Lung (tissue), 12 donors: Measurements from ENCODE around the gene ZNF385C. TPM values are rescaled to one million over a fixed set of nuclear protein-coding genes. Genes with fewer than 3 reads are reported as not detected.

Experiments
- ATAC-seq: fragments of 200-7000 bp; cut with Tn5 transposase; one replicate; pipeline ENCODE4 v1.9.1; 2020; ENCODE audit warnings: moderate number of reproducible peaks; ENCODE audit not compliant: insufficient read depth, low FRiP score
- DNase-seq, 3 donors: peaks; one replicate each; pipeline ENCODE4 v3.0.0-alpha.2; 2013 to 2017
- H3K27ac ChIP-seq, 2 donors: one replicate each; pipeline ENCODE4 v1.5.1; 2013; ENCODE audit warnings: mild to moderate bottlenecking in 2 of 2, moderate library complexity in 2 of 2, control low read depth in 1 of 2, inconsistent platforms in 1 of 2, low read depth in 1 of 2, low read length in 1 of 2
- H3K27me3 ChIP-seq, 3 donors: one replicate each; pipeline ENCODE4 v1.5.1; 2013; ENCODE audit warnings: low read length in 2 of 3; ENCODE audit not compliant: control insufficient read depth in 3 of 3, insufficient read depth in 3 of 3
- H3K36me3 ChIP-seq, 4 donors: one replicate each; pipeline ENCODE4 v1.5.1; 2013; ENCODE audit warnings: low read length in 4 of 4, mild to moderate bottlenecking in 1 of 4, moderate library complexity in 1 of 4; ENCODE audit not compliant: control insufficient read depth in 4 of 4, insufficient read depth in 4 of 4
- H3K4me1 ChIP-seq, 5 donors: one replicate each; pipeline ENCODE4 v1.5.1; 2013; ENCODE audit warnings: low read length in 5 of 5, mild to moderate bottlenecking in 2 of 5, moderate library complexity in 1 of 5; ENCODE audit not compliant: control insufficient read depth in 5 of 5, insufficient read depth in 5 of 5
- H3K4me3 ChIP-seq: one replicate; pipeline ENCODE4 v1.5.1; 2013; ENCODE audit warnings: mild to moderate bottlenecking, control low read depth, moderate library complexity
- H3K9ac ChIP-seq, 2 donors: one replicate each; pipeline ENCODE4 v1.5.1; 2013; ENCODE audit warnings: low read length in 2 of 2, control low read depth in 1 of 2; ENCODE audit not compliant: insufficient read depth in 1 of 2
- H3K9me3 ChIP-seq, 4 donors: one replicate each; pipeline ENCODE4 v1.5.1; 2013; ENCODE audit warnings: low read length in 3 of 4, mild to moderate bottlenecking in 1 of 4, moderate library complexity in 1 of 4; ENCODE audit not compliant: control insufficient read depth in 4 of 4, insufficient read depth in 3 of 4
- WGBS, 2 donors: extraction: QIAGEN DNeasy Blood & Tissue Kit; methylation state at CpG; one replicate each; pipeline ENCODE4 v1.1.7; 2013; 5-methylcytosine and 5-hydroxymethylcytosine counted together
- polyA plus RNA-seq, 2 donors: library from polyadenylated mRNA; stranded (reverse); fragments of 200-250 nt; gene quantifications; one replicate each; pipeline ENCODE4 v1.2.1, GENCODE V29; 2013
- total RNA-seq, 2 donors: library from RNA; depleted of rRNA in 1 of 2; stranded (reverse); fragments of >200 nt in 1 of 2; gene quantifications; one replicate each; pipeline ENCODE4 v1.2.1, GENCODE V29; 2014 to 2021
- TF ChIP-seq, protein P1 (sequence below): IDR thresholded peaks from 2 replicates; pipeline ENCODE4 v1.5.1; 2012; ENCODE audit warnings: mild to moderate bottlenecking; ENCODE audit errors: control extremely low read depth, extremely low read depth
- donor health status: control.
- donor health status: control.
- donor health status: Bipolar disorder and iron deficiency.
- donor health status: healthy.
- donor health status: DM: yes; HTN: yes; CAD: no.

The ZNF385C gene
- total and polyA plus RNA-seq, 4 donors: 0.14 to 0.57 (median 0.37) TPM

DNA sequence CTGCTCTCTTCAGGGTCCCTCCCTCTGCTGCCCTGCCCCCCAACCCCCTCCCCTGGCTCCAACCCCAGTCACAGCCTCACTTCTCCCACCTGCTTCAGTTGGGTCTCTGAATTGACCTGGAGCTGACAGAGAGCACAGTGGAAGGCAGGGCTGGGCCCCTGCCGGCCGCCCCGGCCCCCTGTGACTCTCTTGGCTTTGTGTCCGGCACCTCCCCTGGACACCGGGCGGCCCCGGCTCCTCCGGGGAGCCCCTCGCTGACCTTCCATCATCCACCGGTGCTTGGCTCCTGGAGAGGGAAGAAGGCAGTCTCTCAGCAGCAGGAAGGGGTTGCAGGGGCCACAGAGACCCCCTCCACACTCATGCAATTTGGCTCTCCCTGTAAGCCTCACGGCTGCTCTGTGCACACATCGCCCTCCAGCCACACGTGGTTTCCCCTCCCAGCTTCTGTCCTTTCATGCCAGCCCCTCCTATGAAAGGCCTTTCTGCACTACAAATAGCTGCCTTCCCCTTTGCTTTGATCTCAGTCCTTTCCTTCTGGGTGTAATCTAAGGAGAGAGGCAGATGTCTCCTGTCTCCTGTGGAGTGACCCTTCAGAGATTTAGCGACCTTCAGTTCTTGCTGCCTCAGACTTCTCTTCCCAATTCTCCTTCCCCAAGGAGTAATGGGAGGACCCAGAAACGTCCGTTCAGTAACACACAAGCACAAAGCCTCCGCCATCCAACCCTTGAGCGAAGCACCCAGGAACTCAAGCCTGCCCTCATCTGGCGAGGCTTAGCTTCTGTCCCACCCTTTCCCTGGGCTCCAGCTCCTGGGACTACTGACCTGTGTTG is 70.1 kb downstream of the ZNF385C start:
- no peak overlapping the region for H3K9ac ChIP-seq
- 61 to 71% methylated on average over 19 of the region's 19 CpGs for WGBS, 2 donors
- H3K9me3 ChIP-seq: no peaks in the 10 kb centered on the region
- no peak for ATAC-seq
- TF ChIP-seq, protein P1, sequence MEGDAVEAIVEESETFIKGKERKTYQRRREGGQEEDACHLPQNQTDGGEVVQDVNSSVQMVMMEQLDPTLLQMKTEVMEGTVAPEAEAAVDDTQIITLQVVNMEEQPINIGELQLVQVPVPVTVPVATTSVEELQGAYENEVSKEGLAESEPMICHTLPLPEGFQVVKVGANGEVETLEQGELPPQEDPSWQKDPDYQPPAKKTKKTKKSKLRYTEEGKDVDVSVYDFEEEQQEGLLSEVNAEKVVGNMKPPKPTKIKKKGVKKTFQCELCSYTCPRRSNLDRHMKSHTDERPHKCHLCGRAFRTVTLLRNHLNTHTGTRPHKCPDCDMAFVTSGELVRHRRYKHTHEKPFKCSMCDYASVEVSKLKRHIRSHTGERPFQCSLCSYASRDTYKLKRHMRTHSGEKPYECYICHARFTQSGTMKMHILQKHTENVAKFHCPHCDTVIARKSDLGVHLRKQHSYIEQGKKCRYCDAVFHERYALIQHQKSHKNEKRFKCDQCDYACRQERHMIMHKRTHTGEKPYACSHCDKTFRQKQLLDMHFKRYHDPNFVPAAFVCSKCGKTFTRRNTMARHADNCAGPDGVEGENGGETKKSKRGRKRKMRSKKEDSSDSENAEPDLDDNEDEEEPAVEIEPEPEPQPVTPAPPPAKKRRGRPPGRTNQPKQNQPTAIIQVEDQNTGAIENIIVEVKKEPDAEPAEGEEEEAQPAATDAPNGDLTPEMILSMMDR: no peak
- no peaks in the 10 kb centered on the region for H3K27me3 ChIP-seq
- H3K27ac ChIP-seq: no peak overlapping the region
- peaks cover 0 to 12% (median 8%) of the 10 kb centered on the region in 4 donors for H3K36me3 ChIP-seq
- peaks cover 0 to 11% (median 0%) of the 10 kb centered on the region in 5 donors for H3K4me1 ChIP-seq
- DNase-seq: no peak
- no peak overlapping the region for H3K4me3 ChIP-seq

DNA sequence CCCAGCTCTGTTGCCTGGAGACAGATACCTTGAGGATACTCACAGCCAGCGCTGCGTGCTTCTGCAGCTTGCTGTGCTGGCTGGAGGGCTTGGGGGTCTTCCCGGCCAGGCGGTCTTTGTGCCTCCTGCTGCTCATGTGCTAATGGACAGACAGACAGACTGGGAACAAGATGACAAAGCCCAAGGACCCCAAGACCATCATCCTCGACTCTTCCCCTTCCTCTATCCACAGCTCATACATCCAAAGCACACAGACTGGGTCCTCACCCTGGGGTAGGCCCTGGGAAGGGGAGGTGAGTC is 70.7 kb downstream of the ZNF385C start:
- DNase-seq (no peak), ATAC-seq (no peak)
- TF ChIP-seq, protein P1: no peak
- no peaks in the 10 kb centered on the region for H3K27me3 ChIP-seq
- no peaks in the 10 kb centered on the region for H3K9me3 ChIP-seq
- H3K4me1 ChIP-seq: peaks cover 0 to 11% (median 0%) of the 10 kb centered on the region in 5 donors
- no peak overlapping the region for H3K27ac ChIP-seq
- no peak overlapping the region for H3K9ac ChIP-seq
- H3K36me3 ChIP-seq: peaks cover 0 to 17% (median 13%) of the 10 kb centered on the region in 4 donors
- no peak overlapping the region for H3K4me3 ChIP-seq
- WGBS, 2 donors: 72 to 85% methylated on average over 5 of the region's 5 CpGs

GRCh38 chr17:42026857-42027589 is 71.2 kb downstream of the ZNF385C start:
- no peaks in the 10 kb centered on the region for H3K27me3 ChIP-seq
- no peak overlapping the region for H3K9ac ChIP-seq
- 40 to 58% methylated on average over 17 of the region's 17 CpGs for WGBS, 2 donors
- H3K27ac ChIP-seq: no peak overlapping the region
- TF ChIP-seq, protein P1: no peak
- ATAC-seq: no peak
- no peak for DNase-seq
- H3K4me1 ChIP-seq: peaks cover 0 to 11% (median 0%) of the 10 kb centered on the region in 5 donors
- peaks cover 0 to 20% (median 16%) of the 10 kb centered on the region in 4 donors for H3K36me3 ChIP-seq
- no peak overlapping the region for H3K4me3 ChIP-seq
- H3K9me3 ChIP-seq: no peaks in the 10 kb centered on the region
